ENCODE measurements around the gene CACNA1G. TPM values are rescaled to one million over a fixed set of nuclear protein-coding genes. Genes with fewer than 3 reads are reported as not detected.
A peak's percentile ranks its signal among the peaks of the same experiment; 100 is the strongest.

The CACNA1G gene
- total RNA-seq, 1 donor from 2014 or later, result 0.11 TPM

GRCh38 chr17:50549256-50549941 is 11.1 kb upstream of the CACNA1G start:
- no peak for DNase-seq (ENCODE audit: extremely low spot score, unreplicated experiment)
- Mint-ChIP-seq H3K36me3 (ENCODE audit: unreplicated experiment) (peaks cover 2% of the 10 kb centered on the region), H3K27ac (ENCODE audit: unreplicated experiment) (no peak overlapping the region), H3K4me1 (ENCODE audit: unreplicated experiment) (peaks cover 9% of the 10 kb centered on the region), H3K27me3 (ENCODE audit: unreplicated experiment) (no peaks in the 10 kb centered on the region), H3K9me3 (ENCODE audit: unreplicated experiment) (no peaks in the 10 kb centered on the region), H3K4me3 (ENCODE audit: unreplicated experiment) (no peak overlapping the region)
- no peak for TF ChIP-seq CTCF (IDR thresholded peaks at IDR 0.05)

- H3K4me1 Mint-ChIP-seq (ENCODE audit: unreplicated experiment), result peaks cover 9% of the 10 kb centered on the region
- H3K9me3 Mint-ChIP-seq (ENCODE audit: unreplicated experiment), result no peaks in the 10 kb centered on the region
- TF ChIP-seq CTCF (IDR thresholded peaks at IDR 0.05), result no peak
- H3K36me3 Mint-ChIP-seq (ENCODE audit: unreplicated experiment), result peaks cover 2% of the 10 kb centered on the region
- DNase-seq (ENCODE audit: extremely low spot score, unreplicated experiment), result no peak
- H3K27ac Mint-ChIP-seq (ENCODE audit: unreplicated experiment), result no peak overlapping the region
- H3K27me3 Mint-ChIP-seq (ENCODE audit: unreplicated experiment), result no peaks in the 10 kb centered on the region
- no peak overlapping the region for H3K4me3 Mint-ChIP-seq (ENCODE audit: unreplicated experiment)
These were observed 10.5 kb upstream of the CACNA1G start for GRCh38 chr17:50549969-50550368.

GRCh38 chr17:50550661-50551432 is 9.7 kb upstream of the CACNA1G start:
- DNase-seq (ENCODE audit: extremely low spot score, unreplicated experiment), result peak; percentile 92
- no peak overlapping the region for H3K4me3 Mint-ChIP-seq (ENCODE audit: unreplicated experiment)
- no peaks in the 10 kb centered on the region for H3K27me3 Mint-ChIP-seq (ENCODE audit: unreplicated experiment)
- H3K9me3 Mint-ChIP-seq (ENCODE audit: unreplicated experiment), result no peaks in the 10 kb centered on the region
- peaks cover 2% of the 10 kb centered on the region for H3K36me3 Mint-ChIP-seq (ENCODE audit: unreplicated experiment)
- peak; percentile 89 for TF ChIP-seq CTCF (IDR thresholded peaks at IDR 0.05)
- H3K4me1 Mint-ChIP-seq (ENCODE audit: unreplicated experiment), result peaks cover 9% of the 10 kb centered on the region
- no peak overlapping the region for H3K27ac Mint-ChIP-seq (ENCODE audit: unreplicated experiment)

- Mint-ChIP-seq H3K4me1 (ENCODE audit: unreplicated experiment) (peaks cover 9% of the 10 kb centered on the region), H3K4me3 (ENCODE audit: unreplicated experiment) (no peak overlapping the region), H3K27ac (ENCODE audit: unreplicated experiment) (no peak overlapping the region), H3K36me3 (ENCODE audit: unreplicated experiment) (peaks cover 6% of the 10 kb centered on the region), H3K27me3 (ENCODE audit: unreplicated experiment) (no peaks in the 10 kb centered on the region), H3K9me3 (ENCODE audit: unreplicated experiment) (no peaks in the 10 kb centered on the region)
- no peak for TF ChIP-seq CTCF (IDR thresholded peaks at IDR 0.05)
- no peak for DNase-seq (ENCODE audit: extremely low spot score, unreplicated experiment)
These were observed 9.1 kb upstream of the CACNA1G start for GRCh38 chr17:50551433-50551815.

- Mint-ChIP-seq H3K27me3 (ENCODE audit: unreplicated experiment) (no peaks in the 10 kb centered on the region), H3K4me1 (ENCODE audit: unreplicated experiment) (peaks cover 6% of the 10 kb centered on the region), H3K36me3 (ENCODE audit: unreplicated experiment) (peaks cover 6% of the 10 kb centered on the region), H3K4me3 (ENCODE audit: unreplicated experiment) (no peak overlapping the region), H3K9me3 (ENCODE audit: unreplicated experiment) (no peaks in the 10 kb centered on the region), H3K27ac (ENCODE audit: unreplicated experiment) (no peak overlapping the region)
- TF ChIP-seq CTCF (IDR thresholded peaks at IDR 0.05), result no peak
- DNase-seq (ENCODE audit: extremely low spot score, unreplicated experiment), result no peak
These were observed 8.6 kb upstream of the CACNA1G start for GRCh38 chr17:50551884-50552283.

All from osteocyte (in vitro differentiated cells).